Measurements from ENCODE around the gene TMUB1.
A peak's percentile ranks its signal among the peaks of the same experiment; 100 is the strongest.

The TMUB1 gene

GRCh38 chr7:151087245-151088018, 4.1 kb upstream of the TMUB1 start:
- peak overlapping the region; percentile 100 for H3K27ac ChIP-seq
- TF ChIP-seq ZFX (IDR thresholded peaks at IDR 0.05; ENCODE audit: borderline replicate concordance) (no peak), CTCF (IDR thresholded peaks at IDR 0.05) (peak; percentile 83)

GRCh38 chr7:151086802-151087244, 3.5 kb upstream of the TMUB1 start:
- H3K27ac ChIP-seq = peak overlapping the region; percentile 100
- TF ChIP-seq CTCF (IDR thresholded peaks at IDR 0.05) (no peak), ZFX (IDR thresholded peaks at IDR 0.05; ENCODE audit: borderline replicate concordance) (no peak)

GRCh38 chr7:151085691-151086620, 2.7 kb upstream of the TMUB1 start, which contains the start of gene AGAP3:
Gene AGAP3 (plus strand): TSS chr7:151086475. CDS start chr7:151086742, 267 bp downstream.
- peak within 1 kb of the TSS; percentile 100 for H3K27ac ChIP-seq
- TF ChIP-seq CTCF (IDR thresholded peaks at IDR 0.05) (no peak), ZFX (IDR thresholded peaks at IDR 0.05; ENCODE audit: borderline replicate concordance) (no peak)

GRCh38 chr7:151085329-151085690, 2.0 kb upstream of the TMUB1 start:
- TF ChIP-seq CTCF (IDR thresholded peaks at IDR 0.05) (no peak), ZFX (IDR thresholded peaks at IDR 0.05; ENCODE audit: borderline replicate concordance) (no peak)
- H3K27ac ChIP-seq = peak overlapping the region; percentile 100

- H3K27ac ChIP-seq = peak overlapping the region; percentile 100
- TF ChIP-seq ZFX (IDR thresholded peaks at IDR 0.05; ENCODE audit: borderline replicate concordance) (no peak), CTCF (IDR thresholded peaks at IDR 0.05) (no peak)
Observed at GRCh38 chr7:151083824-151084160, 499 bp upstream of the TMUB1 start.

GRCh38 chr7:151082141-151083070, 887 bp downstream of the TMUB1 start:
- H3K27ac ChIP-seq = peak overlapping the region; percentile 100
- TF ChIP-seq ZFX (IDR thresholded peaks at IDR 0.05; ENCODE audit: borderline replicate concordance) (no peak), CTCF (IDR thresholded peaks at IDR 0.05) (no peak)

Measured in 22Rv1 (cell line).